Measurements from ENCODE around the gene STXBP2. TPM values are rescaled to one million over a fixed set of nuclear protein-coding genes. Genes with fewer than 3 reads are reported as not detected.

The STXBP2 gene
- total RNA-seq, 1 experiment from 2014 or later = 102 TPM

DNA sequence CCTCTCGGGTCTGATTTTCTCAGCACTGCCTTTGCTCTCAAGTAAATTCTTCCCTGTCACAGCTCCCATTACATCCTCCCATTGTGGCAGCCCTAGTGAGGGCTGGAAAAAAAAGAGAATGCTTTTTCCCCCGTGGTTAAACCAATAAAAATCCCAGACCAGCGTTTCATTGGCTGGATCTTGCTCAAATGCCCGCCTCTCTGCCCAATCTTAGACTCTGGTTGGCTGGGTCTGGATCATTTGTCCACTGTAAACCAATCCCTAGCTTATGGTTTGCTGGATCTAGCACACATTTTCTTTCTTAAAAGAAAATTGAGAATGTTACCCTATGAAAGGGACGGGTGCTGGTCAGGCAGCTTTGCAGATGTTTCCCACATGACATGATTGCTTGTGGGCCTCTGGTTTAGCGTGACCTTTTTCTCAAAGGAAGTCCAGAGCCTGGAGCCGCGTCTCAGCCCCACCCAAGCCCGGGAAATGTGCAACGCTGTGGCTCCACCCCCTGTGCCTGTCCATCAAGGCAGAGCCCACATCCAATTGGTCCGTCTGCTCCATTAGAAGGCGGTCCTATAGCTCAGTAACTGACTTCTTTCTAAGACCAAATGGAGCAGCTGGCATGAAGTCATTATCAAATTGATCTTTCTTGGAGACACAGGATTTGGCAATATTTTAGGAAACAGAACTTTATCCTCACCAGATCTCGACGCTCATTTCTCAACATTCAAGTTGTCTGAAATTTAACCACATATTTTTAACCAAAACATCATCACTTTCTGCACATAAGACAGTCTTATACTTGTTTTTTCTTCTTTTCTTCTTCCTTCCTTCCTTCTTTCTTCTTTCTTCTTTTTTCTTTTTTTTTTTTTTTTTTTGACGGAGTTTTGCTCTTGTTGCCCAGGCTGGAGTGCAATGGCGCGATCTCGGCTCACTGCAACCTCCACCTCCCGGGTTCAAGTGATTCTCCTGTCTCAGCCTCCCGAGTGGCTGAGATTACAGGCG lies 37.4 kb downstream of the STXBP2 start:
- ChIA-PET POLR2A (interaction anchor here (0.7 to 0.8 kb wide), 2 partner anchors 104 to 770 kb away, joined by 5 to 9 read pairs; no protein-coding TSS in a partner anchor), CTCF (no interaction called here)
- no peak for DNase-seq (ENCODE audit: low read depth, low spot score)
- Histone ChIP-seq H3K4me3 (ENCODE audit: low read depth in 2 of 2, low read length in 2 of 2) (no peak overlapping the region), H3K27ac (ENCODE audit: low read length) (no peak overlapping the region), H3K27me3 (ENCODE audit: control insufficient read depth, insufficient read depth, low read length) (no peaks in the 10 kb centered on the region), H3K9me3 (ENCODE audit: control insufficient read depth, insufficient read depth, low read depth, low read length) (no peaks in the 10 kb centered on the region), H3K36me3 (ENCODE audit: control insufficient read depth, insufficient read depth, low read length) (no peaks in the 10 kb centered on the region), H3K4me1 (ENCODE audit: control insufficient read depth, insufficient read depth, low read length) (no peaks in the 10 kb centered on the region; the same call in 1 of the 2 replicates)
- no peak for TF ChIP-seq REST (IDR thresholded peaks at IDR 0.05; ENCODE audit: insufficient read depth in 1 of 2, low read depth in 2 of 2, low read length in 1 of 2)
- no peak for TF ChIP-seq SIN3A (IDR thresholded peaks at IDR 0.05; ENCODE audit: borderline replicate concordance, insufficient read depth, low read depth, low read length)
- no peak for TF ChIP-seq CTCF (IDR thresholded peaks at IDR 0.05)
- TF ChIP-seq TCF7L2 (IDR thresholded peaks at IDR 0.05; ENCODE audit: low read depth, low read length) = no peak
- no peak for TF ChIP-seq POLR2AphosphoS5 (IDR thresholded peaks at IDR 0.05; ENCODE audit: low read depth, low read length)
- intact Hi-C loops (cut with micrococcal nuclease; ENCODE audit: unreplicated experiment) = no loop called here
- in situ Hi-C loops (cut with HindIII; ENCODE audit: low pct_unique_long_range_greater_than_20kb, low sequenced_read_pairs) = no loop called here
- peak; percentile 77 for ATAC-seq
- no TSS peak for BruUV-seq (replicated peaks)

- H3K36me3 ChIP-seq (ENCODE audit: control insufficient read depth, insufficient read depth, low read length) = no peaks in the 10 kb centered on the region; the same call in 1 of the 2 replicates
- ChIA-PET POLR2A (no interaction called here), CTCF (interaction anchor here (0.6 kb wide), 1 partner anchor 123 kb away, joined by 10 read pairs; no protein-coding TSS in a partner anchor)
- no peaks in the 10 kb centered on the region for H3K9me3 ChIP-seq (ENCODE audit: control insufficient read depth, insufficient read depth, low read depth, low read length)
- H3K27ac ChIP-seq (ENCODE audit: low read length) = no peak overlapping the region
- no peak for TF ChIP-seq REST (IDR thresholded peaks at IDR 0.05; ENCODE audit: insufficient read depth in 1 of 2, low read depth in 2 of 2, low read length in 1 of 2)
- TF ChIP-seq TCF7L2 (IDR thresholded peaks at IDR 0.05; ENCODE audit: low read depth, low read length) = no peak
- no peak for TF ChIP-seq SIN3A (IDR thresholded peaks at IDR 0.05; ENCODE audit: borderline replicate concordance, insufficient read depth, low read depth, low read length)
- no peak for TF ChIP-seq CTCF (IDR thresholded peaks at IDR 0.05)
- TF ChIP-seq POLR2AphosphoS5 (IDR thresholded peaks at IDR 0.05; ENCODE audit: low read depth, low read length) = no peak
- intact Hi-C loops (cut with micrococcal nuclease; ENCODE audit: unreplicated experiment) (no loop called here), in situ Hi-C loops (cut with HindIII; ENCODE audit: low pct_unique_long_range_greater_than_20kb, low sequenced_read_pairs) (no loop called here)
- H3K4me3 ChIP-seq (ENCODE audit: low read depth in 2 of 2, low read length in 2 of 2) = no peak overlapping the region
- DNase-seq (ENCODE audit: low read depth, low spot score) (no peak), ATAC-seq (no peak)
- BruUV-seq (replicated peaks) = no TSS peak
- H3K27me3 ChIP-seq (ENCODE audit: control insufficient read depth, insufficient read depth, low read length) = no peaks in the 10 kb centered on the region
- no peaks in the 10 kb centered on the region; the same call in 1 of the 2 replicates for H3K4me1 ChIP-seq (ENCODE audit: control insufficient read depth, insufficient read depth, low read length)
These were observed 39.5 kb downstream of the STXBP2 start for GRCh38 chr19:7676376-7676775.
